Diencephalon (tissue), 1 donor: ENCODE results near the gene COX4I2. TPM values are rescaled to one million over a fixed set of nuclear protein-coding genes. Genes with fewer than 3 reads are reported as not detected.

ENCODE experiments used
- small RNA-seq: library from RNA; depleted of rRNA; stranded (forward); fragments of <200 nt; gene quantifications from one replicate; pipeline ENCODE3, GENCODE V24; 2014
- total RNA-seq: library from RNA; depleted of rRNA; stranded (reverse); fragments of >200 nt; gene quantifications from one replicate; pipeline ENCODE4 v1.2.3, GENCODE V29; 2014

Gene COX4I2
- total RNA-seq, result not detected

DNA sequence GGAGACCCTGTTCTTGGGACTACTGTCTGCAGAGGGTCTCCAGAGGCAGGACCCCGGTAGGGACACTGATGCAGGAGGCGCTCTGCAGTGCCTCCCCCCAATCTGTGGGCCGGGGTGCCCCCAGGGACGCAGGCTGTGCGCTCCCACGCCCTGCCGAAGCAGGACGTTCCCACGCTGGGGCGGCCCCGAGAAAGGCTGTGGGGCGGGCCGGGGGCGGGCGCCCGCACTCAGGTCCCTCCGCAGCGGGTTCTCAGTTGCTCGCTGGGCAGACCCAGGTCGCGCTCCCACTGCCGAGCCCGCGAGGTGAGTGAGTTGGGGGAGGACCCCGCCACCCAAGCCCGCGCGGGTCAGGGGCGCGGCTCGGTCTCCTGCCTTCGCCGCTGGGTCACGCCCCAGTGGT lies at the start of gene COX4I2:
COX4I2 (plus strand) TSS at position 253 of the 400 bp plus-strand sequence. CDS start 1,106 bp downstream, outside the sequence.

DNA sequence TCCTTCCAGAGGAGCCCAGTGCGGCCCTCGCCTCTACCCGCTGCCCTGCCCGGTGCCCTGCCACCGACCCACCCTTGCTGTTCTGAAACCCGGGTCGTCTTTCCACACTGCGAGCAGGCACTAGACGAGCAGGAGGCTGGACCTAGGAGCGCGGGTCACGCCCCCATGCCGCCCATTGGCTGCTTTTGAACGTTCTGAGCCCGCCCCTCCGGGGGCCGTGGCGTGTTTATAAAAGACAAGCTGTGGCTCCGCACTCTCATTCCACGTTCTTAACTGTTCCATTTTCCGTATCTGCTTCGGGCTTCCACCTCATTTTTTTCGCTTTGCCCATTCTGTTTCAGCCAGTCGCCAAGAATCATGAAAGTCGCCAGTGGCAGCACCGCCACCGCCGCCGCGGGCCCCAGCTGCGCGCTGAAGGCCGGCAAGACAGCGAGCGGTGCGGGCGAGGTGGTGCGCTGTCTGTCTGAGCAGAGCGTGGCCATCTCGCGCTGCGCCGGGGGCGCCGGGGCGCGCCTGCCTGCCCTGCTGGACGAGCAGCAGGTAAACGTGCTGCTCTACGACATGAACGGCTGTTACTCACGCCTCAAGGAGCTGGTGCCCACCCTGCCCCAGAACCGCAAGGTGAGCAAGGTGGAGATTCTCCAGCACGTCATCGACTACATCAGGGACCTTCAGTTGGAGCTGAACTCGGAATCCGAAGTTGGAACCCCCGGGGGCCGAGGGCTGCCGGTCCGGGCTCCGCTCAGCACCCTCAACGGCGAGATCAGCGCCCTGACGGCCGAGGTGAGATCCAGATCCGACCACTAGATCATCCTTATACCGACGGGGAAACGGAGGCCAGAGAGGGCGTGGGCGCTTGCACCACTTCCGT lies 32.4 kb upstream of the COX4I2 start, which contains the start of gene ID1:
ID1 (plus strand) TSS at position 259 of the 871 bp plus-strand sequence; CDS start at position 358, 99 bp downstream.

Small RNAs within 50 kb of the gene (small RNA-seq; reads per million reads assigned to genes)
- gene MIR3193, result not detected

Other genes starting within 250 kb of the COX4I2 start
- not detected for gene DEFB119, start 247.3 kb upstream of the COX4I2 start, total RNA-seq
- not detected for gene DEFB121, start 231.7 kb upstream of the COX4I2 start, total RNA-seq
- gene DEFB123, start 197.3 kb upstream of the COX4I2 start, total RNA-seq, result not detected
- not detected for gene DEFB124, start 162.8 kb upstream of the COX4I2 start, total RNA-seq
- 0.23 TPM for gene REM1, start 162.6 kb upstream of the COX4I2 start, total RNA-seq
- gene HM13, start 123.5 kb upstream of the COX4I2 start, total RNA-seq, result 45.2 TPM
- gene ID1, start 32.6 kb upstream of the COX4I2 start, total RNA-seq, result 87.7 TPM
- 46.4 TPM for gene BCL2L1, start 85.0 kb downstream of the COX4I2 start, total RNA-seq
- gene TPX2, start 101.4 kb downstream of the COX4I2 start, total RNA-seq, result 11.3 TPM
- 1.6 TPM for gene MYLK2, start 181.4 kb downstream of the COX4I2 start, total RNA-seq
- gene FOXS1, start 207.7 kb downstream of the COX4I2 start, total RNA-seq, result 1.4 TPM
- gene DUSP15, start 232.6 kb downstream of the COX4I2 start, total RNA-seq, result 12.5 TPM
- 7.4 TPM for gene TTLL9, start 232.7 kb downstream of the COX4I2 start, total RNA-seq